ENCODE data around the gene OR2Y1.

DNA sequence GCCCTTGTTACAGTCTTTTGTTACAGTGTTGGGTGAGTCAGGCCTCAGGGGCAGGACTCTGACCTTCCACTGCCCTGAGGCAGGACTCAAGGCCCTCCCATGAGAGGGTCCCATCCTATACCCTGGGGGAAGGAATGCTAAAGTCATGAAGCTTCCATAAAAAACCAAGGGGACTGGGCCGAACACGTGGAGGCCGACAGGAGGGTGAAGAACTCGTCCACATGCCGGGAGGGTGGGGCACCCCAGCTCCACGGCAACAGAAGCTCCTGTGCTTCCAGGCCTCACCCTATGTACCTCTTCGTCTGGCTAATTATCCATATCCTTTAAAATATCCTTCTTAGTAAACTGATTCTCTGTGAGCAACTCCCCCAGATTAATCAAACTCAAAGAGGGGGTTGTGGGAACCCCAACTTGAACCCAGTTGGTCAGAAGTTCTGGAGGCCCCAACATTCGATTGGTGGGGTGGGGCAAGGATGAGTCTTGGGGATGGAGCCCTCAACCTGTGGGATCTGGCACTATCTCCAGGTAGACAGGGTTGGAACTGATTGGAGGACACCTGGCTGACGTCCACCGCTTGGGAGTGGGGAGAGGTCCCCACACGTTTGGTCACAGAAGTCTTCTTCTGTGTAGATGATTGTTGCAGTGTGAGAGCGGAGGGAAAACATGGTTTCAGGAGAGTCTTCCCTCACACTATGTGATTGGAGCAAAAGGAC lies 43.6 kb upstream of the OR2Y1 start:
- TF ChIP-seq, protein P1, sequence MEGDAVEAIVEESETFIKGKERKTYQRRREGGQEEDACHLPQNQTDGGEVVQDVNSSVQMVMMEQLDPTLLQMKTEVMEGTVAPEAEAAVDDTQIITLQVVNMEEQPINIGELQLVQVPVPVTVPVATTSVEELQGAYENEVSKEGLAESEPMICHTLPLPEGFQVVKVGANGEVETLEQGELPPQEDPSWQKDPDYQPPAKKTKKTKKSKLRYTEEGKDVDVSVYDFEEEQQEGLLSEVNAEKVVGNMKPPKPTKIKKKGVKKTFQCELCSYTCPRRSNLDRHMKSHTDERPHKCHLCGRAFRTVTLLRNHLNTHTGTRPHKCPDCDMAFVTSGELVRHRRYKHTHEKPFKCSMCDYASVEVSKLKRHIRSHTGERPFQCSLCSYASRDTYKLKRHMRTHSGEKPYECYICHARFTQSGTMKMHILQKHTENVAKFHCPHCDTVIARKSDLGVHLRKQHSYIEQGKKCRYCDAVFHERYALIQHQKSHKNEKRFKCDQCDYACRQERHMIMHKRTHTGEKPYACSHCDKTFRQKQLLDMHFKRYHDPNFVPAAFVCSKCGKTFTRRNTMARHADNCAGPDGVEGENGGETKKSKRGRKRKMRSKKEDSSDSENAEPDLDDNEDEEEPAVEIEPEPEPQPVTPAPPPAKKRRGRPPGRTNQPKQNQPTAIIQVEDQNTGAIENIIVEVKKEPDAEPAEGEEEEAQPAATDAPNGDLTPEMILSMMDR (IDR thresholded peaks at IDR 0.05), result no peak
- no peak for TF ChIP-seq POLR2AphosphoS5 (IDR thresholded peaks at IDR 0.05)

Measured in gastroesophageal sphincter (tissue), 3 donors.